Uterus (tissue), 2 donors: Measurements from ENCODE around the gene B3GALT4.

Experiments
- POLR2A ChIP-seq, 2 donors: fragments of 450-650 bp; IDR thresholded peaks; one replicate each; pipeline ENCODE4 v1.6.1; 2016; ENCODE audit warnings: antibody characterized with exemption in 2 of 2, mild to moderate bottlenecking in 1 of 2, moderate library complexity in 1 of 2
- TF ChIP-seq, protein P1 (sequence below), 4 experiments: fragments of 200-600 bp in 2 of 4; fragments of 450-650 bp in 2 of 4; sonication (generic) in 2 of 4; IDR thresholded peaks; one replicate each; pipeline ENCODE4 v1.5.1; 2016 to 2019; ENCODE audit warnings: antibody characterized with exemption in 4 of 4, mild to moderate bottlenecking in 2 of 4, moderate library complexity in 1 of 4

DNA sequence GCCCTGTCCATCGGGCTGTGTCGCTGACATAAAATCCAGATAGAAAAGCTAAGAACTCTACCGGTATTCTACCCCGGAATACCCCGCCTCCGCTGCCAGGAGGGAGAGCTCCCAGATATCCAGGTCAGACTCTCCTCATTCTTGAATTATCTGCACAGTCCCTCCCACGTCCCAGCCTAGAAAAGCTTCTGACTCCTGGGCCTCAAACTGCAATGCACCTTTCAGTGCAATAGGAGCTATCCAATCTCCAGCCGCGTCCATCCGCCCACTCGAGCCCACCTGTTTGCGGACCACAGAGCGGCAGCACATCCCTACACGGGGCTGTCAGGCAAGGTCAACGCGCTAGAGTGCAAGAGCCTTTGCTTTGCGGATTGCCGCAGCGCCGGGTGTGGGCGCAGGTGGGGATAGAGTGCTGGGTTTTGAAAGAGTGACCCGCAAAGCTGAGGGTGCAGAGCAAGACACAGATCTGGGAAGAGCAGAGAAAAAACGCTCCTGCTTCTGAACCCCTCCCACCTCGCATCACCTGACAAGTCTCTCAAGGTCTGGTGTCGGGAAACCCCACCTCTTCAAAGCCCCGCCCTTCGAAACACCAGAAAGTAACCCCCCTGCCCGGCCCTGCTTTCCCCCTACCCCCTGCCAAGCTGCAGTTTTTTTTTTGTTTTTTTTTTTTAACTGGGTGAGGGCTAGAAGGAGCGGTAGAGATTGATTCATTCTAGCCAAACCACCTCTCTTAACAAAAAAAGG lies 35.6 kb downstream of the B3GALT4 start:
- TF ChIP-seq, protein P1, sequence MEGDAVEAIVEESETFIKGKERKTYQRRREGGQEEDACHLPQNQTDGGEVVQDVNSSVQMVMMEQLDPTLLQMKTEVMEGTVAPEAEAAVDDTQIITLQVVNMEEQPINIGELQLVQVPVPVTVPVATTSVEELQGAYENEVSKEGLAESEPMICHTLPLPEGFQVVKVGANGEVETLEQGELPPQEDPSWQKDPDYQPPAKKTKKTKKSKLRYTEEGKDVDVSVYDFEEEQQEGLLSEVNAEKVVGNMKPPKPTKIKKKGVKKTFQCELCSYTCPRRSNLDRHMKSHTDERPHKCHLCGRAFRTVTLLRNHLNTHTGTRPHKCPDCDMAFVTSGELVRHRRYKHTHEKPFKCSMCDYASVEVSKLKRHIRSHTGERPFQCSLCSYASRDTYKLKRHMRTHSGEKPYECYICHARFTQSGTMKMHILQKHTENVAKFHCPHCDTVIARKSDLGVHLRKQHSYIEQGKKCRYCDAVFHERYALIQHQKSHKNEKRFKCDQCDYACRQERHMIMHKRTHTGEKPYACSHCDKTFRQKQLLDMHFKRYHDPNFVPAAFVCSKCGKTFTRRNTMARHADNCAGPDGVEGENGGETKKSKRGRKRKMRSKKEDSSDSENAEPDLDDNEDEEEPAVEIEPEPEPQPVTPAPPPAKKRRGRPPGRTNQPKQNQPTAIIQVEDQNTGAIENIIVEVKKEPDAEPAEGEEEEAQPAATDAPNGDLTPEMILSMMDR (IDR thresholded peaks at IDR 0.05), result no peak
- no peak for TF ChIP-seq POLR2A (IDR thresholded peaks at IDR 0.05)
